GM21515 (cell line): ENCODE results near the gene DCLK2.

Experiments used
- ATAC-seq: cut with Tn5 transposase; IDR thresholded peaks from one replicate; pipeline ENCODE4 v1.9.1; 2021; ENCODE audit not compliant: unreplicated experiment

Gene DCLK2

DNA sequence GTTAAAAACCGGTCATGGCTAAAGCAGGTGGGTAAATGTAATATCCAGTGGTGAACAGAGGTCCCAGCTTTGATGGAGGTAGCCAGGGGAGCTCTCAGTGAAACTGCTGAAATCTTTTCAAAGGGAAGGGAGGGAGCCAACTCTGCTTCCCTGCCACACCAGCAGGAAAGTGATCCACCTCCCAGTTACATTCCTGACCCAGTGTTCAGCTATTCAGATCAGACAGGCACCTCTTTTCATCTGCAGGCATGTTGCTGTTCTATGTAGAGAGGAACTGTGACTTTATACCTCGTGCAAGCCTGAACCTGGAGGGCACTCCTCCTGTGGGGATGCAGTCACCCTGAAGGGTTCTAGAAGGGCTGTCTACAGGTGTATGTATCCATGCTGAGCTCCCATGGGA lies 37.6 kb downstream of the DCLK2 start:
- no peak for ATAC-seq

- ATAC-seq, result no peak
These were observed 38.3 kb downstream of the DCLK2 start for GRCh38 chr4:150116506-150116905.

- ATAC-seq, result no peak
These were observed 38.8 kb downstream of the DCLK2 start for GRCh38 chr4:150117094-150117493.

DNA sequence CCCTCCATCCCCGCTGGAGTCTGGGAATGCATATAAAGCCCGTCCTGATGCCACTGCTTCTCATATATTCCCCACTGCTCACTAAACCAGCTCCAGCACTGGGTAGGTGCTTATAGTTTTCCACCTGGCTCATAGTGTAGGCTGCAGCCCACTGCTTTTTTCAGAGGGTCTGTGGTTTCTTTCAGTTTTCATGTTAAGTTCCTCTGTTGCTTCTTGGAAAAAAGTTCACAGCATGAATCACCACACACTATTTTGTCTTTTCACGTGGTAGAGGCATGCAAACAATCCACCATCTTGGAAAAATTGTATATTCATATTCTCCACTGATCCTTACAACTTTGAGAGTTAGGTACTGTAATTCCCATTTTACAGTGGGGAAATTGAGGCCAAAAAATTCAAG lies 39.4 kb downstream of the DCLK2 start:
- no peak for ATAC-seq

GRCh38 chr4:150119492-150119891 lies 41.2 kb downstream of the DCLK2 start:
- ATAC-seq, result no peak

- ATAC-seq, result no peak
These were observed 44.8 kb downstream of the DCLK2 start for GRCh38 chr4:150123087-150123486.

DNA sequence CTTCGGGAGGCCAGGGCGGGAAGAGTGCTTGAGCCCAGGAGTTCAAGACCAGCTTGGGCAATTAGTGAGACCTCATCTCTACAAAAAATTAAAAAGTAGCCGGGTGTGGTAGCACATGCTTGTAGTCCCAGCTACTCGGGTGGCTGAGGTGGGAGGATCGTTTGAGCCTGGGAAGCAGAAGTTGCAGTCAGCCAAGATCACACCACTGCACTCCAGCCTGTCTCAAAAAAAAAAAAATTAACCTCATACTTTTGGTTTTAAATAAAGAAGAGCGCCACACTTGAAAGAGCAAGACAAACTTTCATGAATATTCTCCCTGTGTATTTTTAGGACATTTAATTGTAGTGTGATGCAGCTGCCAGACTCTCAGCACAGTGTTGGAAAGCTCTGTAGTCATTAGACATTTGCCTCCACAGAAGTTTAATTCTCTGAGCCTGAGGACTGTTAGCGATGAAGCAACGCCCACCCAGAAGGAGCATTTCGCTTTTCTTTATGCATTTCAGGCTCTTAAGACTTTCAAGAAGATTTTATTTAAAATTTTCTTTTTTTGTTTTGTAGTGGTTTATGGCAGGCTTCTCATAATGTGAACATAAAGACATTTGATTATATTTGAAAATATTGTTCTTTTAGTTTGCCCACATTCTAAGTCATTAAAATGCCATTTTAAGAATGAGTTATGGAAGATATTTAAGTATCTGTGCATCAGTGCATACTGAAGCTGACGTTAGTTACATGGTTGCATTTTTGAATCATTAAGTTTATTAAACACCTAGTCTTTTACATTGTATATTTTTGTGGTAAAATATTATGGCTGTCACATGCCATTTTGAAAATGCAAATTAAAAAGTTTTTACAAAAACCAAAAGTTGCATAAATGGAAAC lies 45.8 kb downstream of the DCLK2 start:
- ATAC-seq, result no peak

DNA sequence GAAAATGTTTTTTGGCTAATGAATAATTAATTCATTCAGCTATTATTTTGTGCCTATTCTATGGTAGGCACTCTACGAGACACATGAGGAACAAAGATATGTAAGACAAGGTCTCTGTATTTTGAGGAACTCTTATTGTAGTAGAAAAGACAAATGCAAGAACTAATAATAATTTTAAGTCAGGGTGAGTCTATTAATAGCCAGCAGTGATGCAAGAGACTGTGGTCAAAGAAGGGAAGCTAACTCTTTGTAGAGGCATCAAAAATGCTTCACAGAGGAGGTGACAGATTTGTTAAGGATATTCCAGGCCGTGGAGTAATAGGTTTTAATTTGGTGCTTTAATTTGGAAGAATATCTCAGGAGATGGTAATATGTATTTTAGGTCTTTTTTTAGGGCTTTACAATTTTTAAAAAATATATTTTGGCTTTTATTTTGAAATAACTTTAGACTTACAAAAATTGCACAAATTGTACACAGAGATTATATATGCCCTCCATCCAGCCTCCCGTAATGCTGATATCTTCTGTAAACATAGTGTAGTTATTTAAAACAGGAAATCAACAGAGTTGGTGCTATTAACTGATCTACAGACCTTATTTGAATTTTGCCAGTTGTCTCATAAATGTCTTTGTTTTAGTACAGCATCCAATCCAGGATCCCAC lies 48.1 kb downstream of the DCLK2 start:
- ATAC-seq, result peak; percentile 60

- peak; percentile 60 for ATAC-seq
These were observed 48.6 kb downstream of the DCLK2 start for GRCh38 chr4:150126864-150127203.

DNA sequence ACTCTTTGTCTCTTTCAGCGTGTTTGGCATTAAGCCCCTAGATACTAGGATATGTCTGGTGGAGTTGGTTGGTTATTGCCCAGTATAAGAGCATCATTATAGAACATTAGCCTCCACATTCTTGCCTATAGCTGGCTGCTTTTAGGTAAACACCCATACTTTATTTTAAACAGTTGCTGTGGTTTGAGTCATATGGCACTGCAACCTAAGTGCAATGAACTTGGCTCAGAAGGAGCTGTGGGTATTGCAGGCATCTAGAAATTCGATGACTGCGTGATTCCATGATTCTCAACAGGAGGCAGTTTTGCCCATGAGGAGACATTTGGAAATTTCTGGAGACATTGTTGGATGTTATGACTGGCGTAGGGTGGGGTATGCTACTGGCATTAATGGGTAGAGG lies 49.5 kb downstream of the DCLK2 start:
- ATAC-seq, result no peak

- no peak for ATAC-seq
These were observed 52.7 kb downstream of the DCLK2 start for GRCh38 chr4:150130933-150131332.

DNA sequence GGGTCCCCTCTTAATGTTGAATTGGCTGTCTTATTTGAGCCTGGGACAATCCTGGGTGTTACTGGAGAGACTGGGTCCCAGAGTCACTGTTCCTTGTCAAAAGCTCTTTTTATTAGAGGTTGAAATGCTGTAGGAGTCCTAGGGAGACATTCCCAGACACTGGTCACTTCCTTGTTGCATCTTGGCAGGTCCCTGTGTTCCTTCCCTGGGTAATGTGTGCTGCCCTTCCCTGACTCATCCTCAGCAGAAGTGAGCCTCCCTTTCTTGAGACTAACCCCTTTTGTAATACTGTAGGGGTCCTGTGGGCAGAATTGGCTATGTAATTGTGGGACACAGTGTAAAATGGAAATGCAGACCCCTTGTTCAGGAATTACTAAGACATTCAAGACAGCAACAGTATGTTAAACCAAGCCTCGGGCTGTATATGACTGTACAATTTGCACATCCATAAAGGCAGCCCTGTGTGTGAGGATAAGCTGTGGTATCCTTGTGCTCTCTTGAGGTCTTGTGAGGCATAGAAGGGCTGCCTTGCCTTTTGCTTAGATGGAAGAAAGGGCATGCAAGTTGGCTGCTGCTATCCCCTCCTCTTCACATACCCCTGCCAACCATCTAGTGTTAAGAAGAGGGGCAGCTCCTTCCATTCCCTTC lies 53.5 kb downstream of the DCLK2 start:
- ATAC-seq, result no peak

GRCh38 chr4:150133605-150134004 lies 55.4 kb downstream of the DCLK2 start:
- ATAC-seq, result no peak

GRCh38 chr4:150135134-150135772 lies 57.0 kb downstream of the DCLK2 start:
- no peak for ATAC-seq

DNA sequence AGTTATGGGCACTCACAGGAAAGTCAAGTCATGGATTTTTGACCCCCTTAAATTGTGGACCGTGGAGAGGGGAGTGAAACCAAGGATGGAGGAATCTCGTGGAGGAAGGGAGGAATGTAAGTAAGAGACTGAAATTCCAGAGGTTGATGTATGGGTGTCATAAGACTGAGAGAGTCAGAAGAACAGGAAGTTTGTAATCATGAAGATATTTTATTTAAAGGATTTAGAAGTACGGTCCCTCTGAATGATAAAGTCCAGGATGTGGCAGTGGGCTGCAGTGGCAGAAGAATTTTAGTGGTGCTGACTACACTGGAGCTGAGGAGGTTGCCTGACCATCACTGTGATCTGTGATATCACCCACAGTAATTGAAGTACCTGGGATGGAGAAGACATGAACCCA lies 57.8 kb downstream of the DCLK2 start:
- ATAC-seq, result no peak

DNA sequence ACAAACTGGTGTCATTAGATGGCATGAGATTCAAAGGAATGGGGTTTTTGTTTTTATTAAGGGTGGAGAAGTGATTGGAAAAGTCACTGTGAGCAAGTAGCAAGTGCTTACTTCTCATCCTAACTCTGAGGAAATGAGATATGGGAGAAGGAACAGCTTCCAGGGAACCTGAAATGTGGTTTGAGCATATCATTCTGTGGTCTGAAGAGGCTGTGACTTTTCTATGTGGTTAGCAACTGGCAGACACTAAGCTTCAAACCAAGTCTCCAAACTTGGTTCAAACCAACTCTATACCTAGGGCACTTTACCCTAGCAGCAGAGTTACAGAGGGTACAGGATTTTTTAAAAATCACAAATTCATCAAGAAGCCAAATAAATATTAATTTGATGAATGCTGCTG lies 58.2 kb downstream of the DCLK2 start:
- no peak for ATAC-seq

- no peak for ATAC-seq
These were observed 61.1 kb downstream of the DCLK2 start for GRCh38 chr4:150139297-150139865.

DNA sequence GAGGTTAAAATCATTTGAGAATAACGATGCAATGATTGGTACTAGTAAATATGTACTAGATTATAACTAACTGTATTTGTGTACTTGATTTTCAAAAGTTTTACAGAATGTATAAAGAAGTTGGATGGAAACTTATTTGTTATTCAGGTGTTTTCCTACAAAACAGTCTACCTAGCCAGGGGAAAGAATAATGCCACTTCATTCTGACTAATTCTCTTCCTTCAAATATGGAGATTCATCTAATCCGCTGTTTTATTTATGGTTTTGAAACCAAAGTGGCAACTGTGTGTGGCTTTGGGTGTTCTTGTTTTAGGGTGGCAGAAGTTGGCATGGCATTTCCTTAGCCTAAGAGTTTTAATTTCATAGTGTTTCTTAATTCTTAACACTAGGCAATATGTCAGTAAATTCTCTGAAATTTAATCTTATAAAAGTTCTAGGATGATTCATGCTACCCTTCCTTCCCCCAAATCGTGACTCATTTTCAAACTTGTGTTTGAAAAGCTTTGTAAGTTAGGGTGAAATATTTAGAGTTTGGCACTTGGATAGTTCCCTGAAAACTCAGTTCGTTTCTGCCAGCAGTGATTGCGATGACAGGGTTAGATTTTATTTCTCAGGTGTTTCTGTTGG lies 62.6 kb downstream of the DCLK2 start:
- no peak for ATAC-seq

DNA sequence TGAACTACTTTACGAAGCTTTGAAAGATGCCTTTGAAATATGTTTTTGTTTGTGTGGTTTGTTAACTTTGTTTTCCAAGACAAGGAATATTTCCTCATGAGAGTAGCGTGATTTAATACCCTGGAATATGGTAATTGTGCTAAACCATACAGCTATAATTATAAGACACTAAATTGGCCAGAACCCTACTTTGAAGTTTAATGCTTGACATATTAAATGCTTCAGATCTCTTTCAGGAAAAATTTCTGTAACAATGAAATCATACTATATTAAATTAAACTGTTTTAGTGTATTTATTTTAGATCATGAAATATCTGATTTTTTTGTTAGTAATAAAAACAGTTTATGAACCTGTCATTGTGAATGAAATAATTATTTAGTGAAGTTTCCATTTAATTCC lies 63.5 kb downstream of the DCLK2 start:
- ATAC-seq, result no peak

- no peak for ATAC-seq
These were observed 64.6 kb downstream of the DCLK2 start for GRCh38 chr4:150142831-150143230.
